T-helper 1 cell treated with Interleukin-12 subunit alpha and Interleukin-12 subunit beta and Interleukin-4 antibody, amounts not matched to agents 30 μg/mL and 1 μg/mL, for 36 hours (primary cell): ENCODE data around the gene DNAJB4.
"Not testable (repeated sequence)": the region's sequence is repeated elsewhere in the genome, so short reads cannot be mapped to it uniquely, and the experiment has no call there.

Experiments
- H3K27ac Mint-ChIP-seq: one replicate; pipeline ENCODE4 v1.8.0; 2021; ENCODE audit warnings: mild to moderate bottlenecking, mixed read lengths
- H3K27me3 Mint-ChIP-seq: one replicate; pipeline ENCODE4 v1.8.0; 2021; ENCODE audit warnings: low read depth, mixed read lengths
- H3K36me3 Mint-ChIP-seq: one replicate; pipeline ENCODE4 v1.8.0; 2021; ENCODE audit warnings: low read depth, mixed read lengths
- H3K4me1 Mint-ChIP-seq: one replicate; pipeline ENCODE4 v1.8.0; 2021; ENCODE audit warnings: low read depth, mixed read lengths
- H3K4me3 Mint-ChIP-seq: one replicate; pipeline ENCODE4 v1.8.0; 2021; ENCODE audit warnings: mild to moderate bottlenecking, moderate library complexity, mixed read lengths
- H3K9me3 Mint-ChIP-seq: one replicate; pipeline ENCODE4 v1.8.0; 2021; ENCODE audit warnings: mixed read lengths

Gene DNAJB4

GRCh38 chr1:77978969-77979876 is 25.5 kb upstream of the DNAJB4 start, which contains the start of gene FUBP1:
FUBP1 (minus strand) TSS chr1:77979072; CDS start chr1:77979004, 68 bp downstream.
- no peak within 1 kb of the TSS for H3K27ac Mint-ChIP-seq

GRCh38 chr1:77983352-77983996 is 21.3 kb upstream of the DNAJB4 start:
- not testable (repeated sequence) for H3K9me3 Mint-ChIP-seq, H3K27me3 Mint-ChIP-seq, H3K36me3 Mint-ChIP-seq, H3K27ac Mint-ChIP-seq, H3K4me3 Mint-ChIP-seq
- peaks cover 26% of the 10 kb centered on the region for H3K4me1 Mint-ChIP-seq

More at GRCh38 chr1:77978969-77979876, 25.5 kb upstream of the DNAJB4 start, which contains the start of gene FUBP1:
- peaks cover 31% of the 10 kb centered on the region for H3K4me1 Mint-ChIP-seq
- no peaks in the 10 kb centered on the region for H3K9me3 Mint-ChIP-seq
- peaks cover 13% of the 10 kb centered on the region for H3K36me3 Mint-ChIP-seq
- no peaks in the 10 kb centered on the region for H3K27me3 Mint-ChIP-seq
- no peak within 1 kb of the TSS for H3K4me3 Mint-ChIP-seq

- H3K27ac Mint-ChIP-seq = no peak overlapping the region
These were observed 20.8 kb upstream of the DNAJB4 start for GRCh38 chr1:77983997-77984355.

GRCh38 chr1:77984629-77985028 is 20.1 kb upstream of the DNAJB4 start:
- Mint-ChIP-seq H3K36me3 (peaks cover 7% of the 10 kb centered on the region), H3K27ac (no peak overlapping the region), H3K4me3 (no peak overlapping the region), H3K9me3 (no peaks in the 10 kb centered on the region), H3K27me3 (no peaks in the 10 kb centered on the region), H3K4me1 (peaks cover 32% of the 10 kb centered on the region)

More at GRCh38 chr1:77983997-77984355, 20.8 kb upstream of the DNAJB4 start:
- Mint-ChIP-seq H3K9me3 (no peaks in the 10 kb centered on the region), H3K4me3 (no peak overlapping the region), H3K4me1 (peaks cover 28% of the 10 kb centered on the region), H3K27me3 (no peaks in the 10 kb centered on the region), H3K36me3 (peaks cover 6% of the 10 kb centered on the region)

- no peak overlapping the region for H3K27ac Mint-ChIP-seq
- no peaks in the 10 kb centered on the region for H3K27me3 Mint-ChIP-seq
- H3K9me3 Mint-ChIP-seq = no peaks in the 10 kb centered on the region
- no peak overlapping the region for H3K4me3 Mint-ChIP-seq
- H3K4me1 Mint-ChIP-seq = peaks cover 28% of the 10 kb centered on the region
- H3K36me3 Mint-ChIP-seq = peaks cover 9% of the 10 kb centered on the region
These were observed 17.9 kb upstream of the DNAJB4 start for GRCh38 chr1:77986810-77987209.

DNA sequence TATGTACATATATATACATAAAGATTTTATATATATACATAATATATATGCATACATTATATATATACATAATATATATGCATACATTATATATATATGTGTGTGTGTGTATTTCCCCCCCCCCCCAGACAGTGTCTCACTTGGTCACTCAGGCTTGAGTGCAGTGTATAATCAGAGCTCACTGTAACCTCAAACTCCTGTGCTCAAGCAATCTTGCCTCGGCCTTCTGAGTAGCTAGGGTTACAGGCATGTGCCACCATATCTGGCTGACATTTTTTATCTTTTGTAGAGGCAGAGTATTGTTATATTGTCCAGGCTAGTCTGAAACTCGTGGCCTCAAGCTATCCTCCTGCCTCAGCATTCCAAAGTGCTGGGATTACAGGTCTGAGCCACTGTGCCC is 16.8 kb upstream of the DNAJB4 start:
- Mint-ChIP-seq H3K27ac (no peak overlapping the region), H3K9me3 (no peaks in the 10 kb centered on the region), H3K36me3 (peaks cover 9% of the 10 kb centered on the region), H3K27me3 (no peaks in the 10 kb centered on the region), H3K4me3 (no peak overlapping the region), H3K4me1 (peaks cover 28% of the 10 kb centered on the region)

GRCh38 chr1:77989744-77990143 is 15.0 kb upstream of the DNAJB4 start:
- no peaks in the 10 kb centered on the region for H3K27me3 Mint-ChIP-seq
- H3K36me3 Mint-ChIP-seq = peaks cover 9% of the 10 kb centered on the region
- H3K9me3 Mint-ChIP-seq = no peaks in the 10 kb centered on the region
- H3K4me1 Mint-ChIP-seq = peaks cover 23% of the 10 kb centered on the region
- no peak overlapping the region for H3K27ac Mint-ChIP-seq
- H3K4me3 Mint-ChIP-seq = no peak overlapping the region

DNA sequence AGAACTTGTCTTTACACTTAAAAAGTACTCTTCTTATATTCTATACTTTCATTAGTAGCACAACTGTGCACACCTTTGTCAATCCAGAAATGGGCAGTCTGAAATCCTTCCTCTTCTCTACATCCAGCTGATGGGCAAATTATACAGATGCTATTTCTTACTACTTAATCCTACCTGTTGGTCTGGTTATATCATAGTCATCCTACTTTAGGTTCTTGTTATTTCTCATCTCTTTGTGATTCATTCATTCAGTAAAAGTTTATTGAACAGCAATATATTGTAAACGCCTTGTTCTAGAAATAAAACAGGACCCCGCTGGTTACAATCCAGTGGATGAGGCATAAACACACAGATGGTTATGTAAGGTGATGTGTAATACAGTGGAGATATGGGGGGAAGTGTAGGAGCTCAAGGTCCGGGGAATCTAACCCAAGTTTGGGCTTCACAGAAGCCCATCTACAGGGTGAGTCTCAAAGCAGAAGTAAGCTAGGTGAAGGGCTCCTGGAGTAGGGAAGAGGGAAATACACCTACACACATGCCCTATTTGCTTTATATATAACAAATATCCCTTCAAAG is 14.0 kb upstream of the DNAJB4 start:
- no peak overlapping the region for H3K4me3 Mint-ChIP-seq

DNA sequence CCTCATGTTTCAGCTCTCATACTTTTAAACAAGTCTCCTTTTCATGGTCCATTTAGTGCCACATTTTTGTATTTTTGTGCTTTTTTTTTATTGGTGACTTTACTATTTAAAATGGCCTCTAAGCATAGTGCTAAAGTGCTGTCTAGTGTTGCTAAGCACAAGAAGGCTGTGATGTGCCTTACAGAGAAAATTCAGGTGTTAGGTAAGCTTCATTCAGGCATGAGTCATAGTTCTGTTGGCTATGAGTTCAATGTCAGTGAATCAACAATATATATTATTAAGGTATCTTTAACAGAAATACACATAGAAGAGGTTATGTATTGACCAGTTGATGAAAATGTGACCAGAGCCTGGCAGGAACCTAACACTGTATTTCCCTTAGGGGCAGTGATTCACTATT is 13.1 kb upstream of the DNAJB4 start:
- H3K4me1 Mint-ChIP-seq = peaks cover 19% of the 10 kb centered on the region

More for the DNA sequence above, 14.0 kb upstream of the DNAJB4 start:
- no peaks in the 10 kb centered on the region for H3K9me3 Mint-ChIP-seq
- peaks cover 22% of the 10 kb centered on the region for H3K4me1 Mint-ChIP-seq
- H3K36me3 Mint-ChIP-seq = peaks cover 8% of the 10 kb centered on the region
- no peak overlapping the region for H3K27ac Mint-ChIP-seq
- no peaks in the 10 kb centered on the region for H3K27me3 Mint-ChIP-seq

DNA sequence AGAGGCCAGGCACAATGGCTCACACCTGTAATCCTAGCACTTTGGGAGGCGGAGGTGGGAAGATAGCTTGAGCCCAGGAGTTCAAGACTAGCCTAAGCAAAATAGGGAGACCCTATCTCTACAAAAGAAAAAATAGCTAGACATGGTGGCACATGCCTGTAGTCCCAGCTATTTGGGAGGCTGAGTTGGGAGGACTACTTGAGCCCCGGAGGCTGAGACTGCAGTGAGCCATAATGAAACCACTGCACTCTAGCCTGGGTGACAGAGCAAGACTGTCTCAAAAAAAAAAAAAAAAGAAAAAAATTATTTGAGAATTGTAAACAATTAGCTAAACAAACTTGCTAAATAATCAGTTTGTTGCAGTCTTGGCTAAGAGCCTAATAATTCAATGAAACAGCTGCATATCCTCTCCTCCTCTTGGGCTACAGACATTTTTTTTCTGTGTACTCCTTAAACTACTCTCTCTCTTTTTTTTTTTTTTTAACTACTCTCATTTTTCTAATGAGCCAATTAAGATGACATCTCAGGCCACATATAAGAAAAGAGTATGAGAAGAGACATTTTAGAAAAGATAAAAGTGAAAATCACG is 10.5 kb upstream of the DNAJB4 start:
- Mint-ChIP-seq H3K36me3 (peaks cover 8% of the 10 kb centered on the region), H3K4me3 (no peak overlapping the region), H3K27me3 (no peaks in the 10 kb centered on the region), H3K9me3 (no peaks in the 10 kb centered on the region), H3K4me1 (peaks cover 12% of the 10 kb centered on the region), H3K27ac (no peak overlapping the region)

More for the DNA sequence above, 13.1 kb upstream of the DNAJB4 start:
- H3K27ac Mint-ChIP-seq = no peak overlapping the region
- no peak overlapping the region for H3K4me3 Mint-ChIP-seq
- peaks cover 4% of the 10 kb centered on the region for H3K36me3 Mint-ChIP-seq
- H3K9me3 Mint-ChIP-seq = no peaks in the 10 kb centered on the region
- no peaks in the 10 kb centered on the region for H3K27me3 Mint-ChIP-seq

- no peaks in the 10 kb centered on the region for H3K9me3 Mint-ChIP-seq
- peaks cover 6% of the 10 kb centered on the region for H3K36me3 Mint-ChIP-seq
- H3K27me3 Mint-ChIP-seq = no peaks in the 10 kb centered on the region
- H3K27ac Mint-ChIP-seq = no peak overlapping the region
- H3K4me3 Mint-ChIP-seq = no peak overlapping the region
- peaks cover 2% of the 10 kb centered on the region for H3K4me1 Mint-ChIP-seq
These were observed 8.0 kb upstream of the DNAJB4 start for GRCh38 chr1:77996734-77997133.

GRCh38 chr1:78000536-78000935 is 4.2 kb upstream of the DNAJB4 start:
- H3K27me3 Mint-ChIP-seq, H3K36me3 Mint-ChIP-seq, H3K9me3 Mint-ChIP-seq, H3K4me3 Mint-ChIP-seq, H3K27ac Mint-ChIP-seq: not testable (repeated sequence)
- peaks cover 16% of the 10 kb centered on the region for H3K4me1 Mint-ChIP-seq

GRCh38 chr1:78003070-78003746 is 1.5 kb upstream of the DNAJB4 start:
- H3K27ac Mint-ChIP-seq = peak overlapping the region; percentile 64
- H3K9me3 Mint-ChIP-seq = no peaks in the 10 kb centered on the region
- no peak overlapping the region for H3K4me3 Mint-ChIP-seq
- peaks cover 3% of the 10 kb centered on the region for H3K27me3 Mint-ChIP-seq
- H3K4me1 Mint-ChIP-seq = peaks cover 24% of the 10 kb centered on the region
- peaks cover 3% of the 10 kb centered on the region for H3K36me3 Mint-ChIP-seq
